ENCODE data around the gene PIK3R3.

DNA sequence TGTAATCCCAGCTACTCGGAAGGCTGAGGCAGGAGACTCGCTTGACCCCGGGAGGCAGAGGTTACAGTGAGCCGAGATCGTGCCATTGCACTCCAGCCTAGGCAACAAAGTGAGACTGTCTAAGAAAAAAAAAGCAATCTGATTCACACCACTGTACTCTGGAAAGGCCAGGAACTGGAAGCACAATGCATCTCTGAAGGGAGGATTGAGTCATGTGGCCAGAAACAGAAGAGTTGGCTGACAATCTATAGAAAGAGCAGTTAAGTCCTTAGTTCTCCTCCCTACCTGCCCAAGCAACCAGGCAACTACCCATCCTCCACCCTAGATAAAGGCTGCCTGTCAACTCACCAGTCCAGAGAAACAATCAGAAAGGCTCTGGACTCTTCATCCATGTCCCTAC, 45.9 kb downstream of the PIK3R3 start:
- TF ChIP-seq POLR2A (IDR thresholded peaks at IDR 0.05; ENCODE audit: low read depth, low read length), result no peak
- TF ChIP-seq POLR2AphosphoS5 (IDR thresholded peaks at IDR 0.05; ENCODE audit: low read depth, low read length), result no peak

Data from GM12892 (cell line).